IMR-90 (cell line): ENCODE measurements around the gene CAPRIN1. TPM values are rescaled to one million over a fixed set of nuclear protein-coding genes. Genes with fewer than 3 reads are reported as not detected.
A peak's percentile ranks its signal among the peaks of the same experiment; 100 is the strongest.

Source experiments
- ATAC-seq: fragments of 200-7000 bp; cut with Tn5 transposase; 2 replicates; pipeline ENCODE4 v1.9.1; 2020; ENCODE audit warnings: low read depth, mild to moderate bottlenecking, moderate library complexity
- BruUV-seq: library from RNA; stranded (reverse); fragments of 400-500 nt; replicated peaks from 2 replicates; lab custom pipeline; 2021; lab: Mats Ljungman, UMichigan
- CTCF ChIA-PET: fragments of 300-600 bp; formaldehyde crosslinking; extraction: SDS; loops from one replicate; lab custom pipeline; 2021; ENCODE audit warnings: antibody characterized with exemption; lab: Yijun Ruan, JAX
- POLR2A ChIA-PET: fragments of 300-600 bp; sonication (Branson Sonifier 250); formaldehyde crosslinking; loops from one replicate; lab custom pipeline; 2022; ENCODE audit warnings: antibody characterized with exemption; ENCODE audit not compliant: unreplicated experiment; lab: Charles Lee
- DNase-seq: peaks from one replicate; pipeline ENCODE4 v3.0.0; 2013
- H2AFZ ChIP-seq: replicated peaks from 2 replicates; pipeline ENCODE3; 2013; ENCODE audit warnings: low read length, mild to moderate bottlenecking; ENCODE audit not compliant: poor library complexity
- H2AK5ac ChIP-seq: 2 replicates; pipeline ENCODE4 v1.6.1; 2013; ENCODE audit warnings: low read depth, low read length, inconsistent platforms
- H2AK9ac ChIP-seq: replicated peaks from 2 replicates; pipeline ENCODE3; 2013; ENCODE audit warnings: mild to moderate bottlenecking, low read depth, low read length, moderate library complexity; ENCODE audit not compliant: poor library complexity
- H2BK120ac ChIP-seq: 2 replicates; pipeline ENCODE4 v1.6.1; 2013; ENCODE audit warnings: low read depth, low read length, inconsistent platforms
- H2BK15ac ChIP-seq: 3 replicates; pipeline ENCODE4 v1.6.1; 2013; ENCODE audit warnings: low read depth, low read length, inconsistent platforms
- H2BK20ac ChIP-seq: 2 replicates; pipeline ENCODE4 v1.6.1; 2013; ENCODE audit warnings: low read depth, mild to moderate bottlenecking, inconsistent platforms, low read length, moderate library complexity
- H2BK5ac ChIP-seq: 2 replicates; pipeline ENCODE4 v1.6.1; 2013; ENCODE audit warnings: mild to moderate bottlenecking, low read depth, low read length, inconsistent platforms; ENCODE audit not compliant: poor library complexity, severe bottlenecking
- H3K14ac ChIP-seq: replicated peaks from 2 replicates; pipeline ENCODE4 v1.6.1; 2013; ENCODE audit warnings: low read depth, low read length, inconsistent platforms
- H3K18ac ChIP-seq: 2 replicates; pipeline ENCODE4 v1.6.1; 2013; ENCODE audit warnings: low read depth, low read length, control low read depth
- H3K23ac ChIP-seq: 2 replicates; pipeline ENCODE4 v1.6.1; 2013; ENCODE audit warnings: low read depth, low read length, inconsistent platforms
- H3K27ac ChIP-seq: 2 replicates; pipeline ENCODE4 v1.5.1; 2013; ENCODE audit warnings: mild to moderate bottlenecking, control low read depth, low read length; ENCODE audit not compliant: insufficient read depth
- H3K27me3 ChIP-seq: 2 replicates; pipeline ENCODE4 v1.6.1; 2013; ENCODE audit warnings: low read length; ENCODE audit not compliant: control insufficient read depth, insufficient read depth
- H3K36me3 ChIP-seq: 2 replicates; pipeline ENCODE4 v1.6.1; 2013; ENCODE audit warnings: low read length, mixed read lengths; ENCODE audit not compliant: control insufficient read depth, insufficient read depth
- H3K4ac ChIP-seq: 2 replicates; pipeline ENCODE4 v1.6.1; 2013; ENCODE audit warnings: low read depth, low read length, inconsistent platforms
- H3K4me1 ChIP-seq: 2 replicates; pipeline ENCODE4 v1.6.1; 2013; ENCODE audit warnings: low read length, mixed read lengths; ENCODE audit not compliant: control insufficient read depth, insufficient read depth
- H3K4me2 ChIP-seq: 2 replicates; pipeline ENCODE4 v1.6.1; 2013; ENCODE audit warnings: low read depth, mild to moderate bottlenecking, control low read depth, low read length, moderate library complexity
- H3K4me3 ChIP-seq: 2 replicates; pipeline ENCODE4 v1.5.1; 2013; ENCODE audit warnings: low read depth, mild to moderate bottlenecking, control low read depth, low read length, moderate library complexity; ENCODE audit not compliant: insufficient read depth
- H3K56ac ChIP-seq: 2 replicates; pipeline ENCODE4 v1.6.1; 2013; ENCODE audit warnings: low read length, inconsistent platforms; ENCODE audit not compliant: insufficient read depth; ENCODE audit errors: extremely low read depth
- H3K79me1 ChIP-seq, 2 experiments: 2 replicates each; pipeline ENCODE4 v1.6.1; 2013; ENCODE audit warnings: low read length in 2 of 2, inconsistent platforms in 1 of 2, low read depth in 1 of 2
- H3K9ac ChIP-seq: 2 replicates; pipeline ENCODE4 v1.6.1; 2013; ENCODE audit warnings: low read depth, low read length, control low read depth
- H3K9me1 ChIP-seq: 2 replicates; pipeline ENCODE4 v1.6.1; 2013; ENCODE audit warnings: low read length, inconsistent platforms; ENCODE audit not compliant: insufficient read depth
- H3K9me3 ChIP-seq: 2 replicates; pipeline ENCODE4 v1.6.1; 2013; ENCODE audit warnings: low read length; ENCODE audit not compliant: control insufficient read depth, insufficient read depth
- H4K20me1 ChIP-seq: 2 replicates; pipeline ENCODE4 v1.6.1; 2013; ENCODE audit warnings: low read length, inconsistent platforms; ENCODE audit not compliant: insufficient read depth
- H4K5ac ChIP-seq: 2 replicates; pipeline ENCODE4 v1.6.1; 2013; ENCODE audit warnings: mild to moderate bottlenecking, low read depth, low read length, control low read depth
- H4K8ac ChIP-seq, 2 experiments: 2 replicates each; pipeline ENCODE4 v1.6.1; 2013; ENCODE audit warnings: low read depth in 2 of 2, low read length in 2 of 2, control low read depth in 1 of 2, inconsistent platforms in 1 of 2
- H4K91ac ChIP-seq: 2 replicates; pipeline ENCODE4 v1.6.1; 2013; ENCODE audit warnings: low read depth, low read length, inconsistent platforms; ENCODE audit not compliant: insufficient read depth
- MAFK ChIP-seq: IDR thresholded peaks from 2 replicates; pipeline ENCODE4 v1.6.1; 2012; ENCODE audit warnings: low read depth, low read length, improper control_type of control experiment
- NFE2L2 ChIP-seq: fragments of 150-350 bp; IDR thresholded peaks from 2 replicates; pipeline ENCODE4 v1.6.1; 2016; ENCODE audit warnings: low read depth, mild to moderate bottlenecking, low read length
- RFX5 ChIP-seq: IDR thresholded peaks from 2 replicates; pipeline ENCODE4 v1.8.0; 2012; ENCODE audit warnings: low read depth, mild to moderate bottlenecking, low read length, moderate library complexity
- WGBS, 2 experiments: methylation state at CpG; one replicate each; pipeline versions ENCODE4 v1.1.5 to v1.1.7; 2013; ENCODE audit warnings: missing lambda C conversion rate in 2 of 2; ENCODE audit not compliant: insufficient read length in 1 of 2; ENCODE audit errors: extremely low coverage in 2 of 2; 5-methylcytosine and 5-hydroxymethylcytosine counted together
- dilution Hi-C: fragments of 300-500 bp; cut with HindIII; formaldehyde crosslinking; loops from one replicate; pipeline ENCODE4 v1.14.3; 2018; ENCODE audit warnings: low sequenced_read_pairs; ENCODE audit not compliant: unreplicated experiment
- in situ Hi-C: fragments of 300-500 bp; cut with MboI; formaldehyde crosslinking; loops from 3 replicates; pipeline ENCODE4 v1.14.3; 2019; ENCODE audit warnings: low sequenced_read_pairs, inconsistent platforms, mixed read lengths
- intact Hi-C: fragments of 100-400 bp; cut with micrococcal nuclease; formaldehyde crosslinking; loops from 2 replicates; pipeline ENCODE4 v1.10.0; 2022
- polyA plus RNA-seq, 3 experiments: library from polyadenylated mRNA; depleted of rRNA; stranded (reverse); fragments of >200 nt; gene quantifications; 2 replicates each; pipeline ENCODE4 v1.2.3, GENCODE V29; 2012; ENCODE audit warnings: low replicate concordance in 1 of 3
- total RNA-seq: library from RNA; depleted of rRNA; stranded (reverse); fragments of >200 nt; gene quantifications from 2 replicates; pipeline ENCODE4 v1.2.3, GENCODE V29; 2012

The CAPRIN1 gene
- total and polyA plus RNA-seq, 2 of the 4 experiments (the other 2 are of a cell fraction), result 127 to 253 TPM

DNA sequence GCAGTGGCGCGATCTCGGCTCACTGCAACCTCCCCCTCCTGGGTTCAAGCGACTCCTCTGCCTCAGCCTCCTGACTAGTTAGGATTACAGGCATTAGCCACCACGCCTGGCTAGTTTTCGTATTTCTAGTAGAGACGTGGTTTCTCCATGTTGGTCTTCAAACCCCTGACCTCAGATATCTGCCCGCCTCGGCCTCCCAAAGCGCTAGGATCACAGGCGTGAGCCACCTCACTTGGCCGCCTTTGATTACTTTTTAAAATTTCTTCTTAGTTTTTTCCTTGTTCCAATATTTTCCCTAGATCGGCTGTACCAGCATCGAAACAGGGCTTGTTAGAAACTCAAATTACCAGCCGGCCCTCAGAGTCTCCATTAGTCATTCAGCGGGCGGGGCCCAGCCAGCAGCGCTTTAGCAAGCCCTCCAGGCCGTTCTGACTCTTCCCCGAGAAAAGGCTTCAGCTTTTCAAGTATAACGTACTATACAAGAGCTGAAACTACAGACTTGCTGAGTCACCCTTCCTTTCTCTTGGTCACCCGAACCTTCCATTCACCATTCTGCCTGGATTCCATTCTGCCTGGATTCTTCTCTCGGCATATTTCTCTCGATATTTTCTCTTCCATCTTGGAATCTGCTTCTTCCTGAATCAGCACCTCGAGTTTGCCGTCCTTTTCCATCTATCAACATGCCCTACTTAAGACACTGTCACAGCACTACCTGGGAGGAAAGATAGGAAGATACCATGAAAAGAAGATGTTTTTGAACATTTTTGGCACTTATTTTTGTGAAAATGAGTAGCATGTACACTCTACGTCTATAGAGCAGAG lies 6.7 kb upstream of the CAPRIN1 start:
- dilution Hi-C loops, result no loop called here
- no peaks in the 10 kb centered on the region for H3K9me1 ChIP-seq
- H4K91ac ChIP-seq, result peak overlapping the region; percentile 74; the same call in 1 of the 2 replicates
- H3K27me3 ChIP-seq, result no peaks in the 10 kb centered on the region
- ChIA-PET POLR2A (interaction anchor here (0.5 to 0.9 kb wide), 3 partner anchors 8 to 83 kb away, joined by 3 to 4 read pairs (median 3); no protein-coding TSS in a partner anchor), CTCF (interaction anchor here (0.5 kb wide), 1 partner anchor 209 kb away, joined by 3 read pairs; no protein-coding TSS in a partner anchor)
- no peak overlapping the region for H2AK9ac ChIP-seq
- ATAC-seq (peak; percentile 86), DNase-seq (peak; percentile 82)
- no peaks in the 10 kb centered on the region for H4K20me1 ChIP-seq
- H2BK5ac ChIP-seq, result peak overlapping the region; percentile 87
- no TSS peak for BruUV-seq
- peak overlapping the region; percentile 87; the same call in 2 of the 3 replicates for H2BK15ac ChIP-seq
- peak overlapping the region; percentile 86 for H3K27ac ChIP-seq
- 72% methylated on average over 18 of the region's 27 CpGs; no CpG with 5 or more reads in 1 of the 2 experiments for WGBS, 2 experiments
- peak overlapping the region; percentile 69 for H2BK20ac ChIP-seq
- H3K4ac ChIP-seq, result peak overlapping the region; percentile 90
- H3K36me3 ChIP-seq, result no peaks in the 10 kb centered on the region
- peak overlapping the region; percentile 96 for H3K14ac ChIP-seq
- H4K8ac ChIP-seq, result peak overlapping the region; percentile 76 to 97
- peak overlapping the region; percentile 7; the same call in 1 of the 2 replicates for H3K4me3 ChIP-seq
- no peaks in the 10 kb centered on the region; the same call in 1 of the 2 replicates for H3K4me1 ChIP-seq
- no peaks in the 10 kb centered on the region for H3K9me3 ChIP-seq
- H2AFZ ChIP-seq, result peak overlapping the region; percentile 51
- in situ Hi-C loops, result no loop called here
- H2BK120ac ChIP-seq, result peak overlapping the region; percentile 88
- H3K4me2 ChIP-seq, result peak overlapping the region; percentile 23; the same call in 1 of the 2 replicates
- H3K79me1 ChIP-seq, result peaks cover 0 to 3% of the 10 kb centered on the region in 2 experiments; a peak in 1 of 4 replicates
- peak overlapping the region; percentile 29; the same call in 1 of the 2 replicates for H3K56ac ChIP-seq
- peak overlapping the region; percentile 26; the same call in 1 of the 2 replicates for H2AK5ac ChIP-seq
- H3K9ac ChIP-seq, result peak overlapping the region; percentile 43; the same call in 1 of the 2 replicates
- intact Hi-C loops, result no loop called here
- TF ChIP-seq MAFK, result peak; percentile 62; the same call in 1 of the 2 replicates
- no peak for TF ChIP-seq RFX5
- TF ChIP-seq NFE2L2, result peak; percentile 92
- H3K23ac ChIP-seq, result peak overlapping the region; percentile 62; the same call in 1 of the 2 replicates
- H3K18ac ChIP-seq, result peak overlapping the region; percentile 96
- peak overlapping the region; percentile 71 for H4K5ac ChIP-seq
